Measurements from ENCODE around the gene BAHCC1. TPM values are rescaled to one million over a fixed set of nuclear protein-coding genes. Genes with fewer than 3 reads are reported as not detected.

BAHCC1 gene
- total and polyA plus RNA-seq, 4 donors: 3.9 to 49.3 (median 19.8) TPM

GRCh38 chr17:81383504-81384421 lies 11.5 kb upstream of the BAHCC1 start:
- 96% methylated on average over 32 of the region's 32 CpGs for WGBS, 2 donors
- Histone ChIP-seq H3K27ac (ENCODE audit: low read depth in 1 of 2, low read length in 2 of 2) (no peak overlapping the region), H3K4me1 (ENCODE audit: control insufficient read depth in 1 of 2, insufficient read depth in 2 of 2, low read length in 2 of 2) (no peaks in the 10 kb centered on the region), H3K27me3 (ENCODE audit: control insufficient read depth in 1 of 2, insufficient read depth in 2 of 2, low read length in 1 of 2) (no peaks in the 10 kb centered on the region), H3K36me3 (ENCODE audit: control insufficient read depth in 1 of 2, insufficient read depth in 2 of 2, low read length in 1 of 2) (no peaks in the 10 kb centered on the region), H3K4me3 (ENCODE audit: low read length in 2 of 2) (no peak overlapping the region), H3K9me3 (ENCODE audit: control insufficient read depth, low read length) (no peaks in the 10 kb centered on the region)
- DNase-seq: peak in 1 of 2 donors; percentile 40
- no peak for ATAC-seq (ENCODE audit: low FRiP score)
- intact Hi-C loops (cut with DNase I): no loop called here

GRCh38 chr17:81384929-81385319 lies 10.3 kb upstream of the BAHCC1 start:
- H3K27me3 ChIP-seq (ENCODE audit: control insufficient read depth in 1 of 2, insufficient read depth in 2 of 2, low read length in 1 of 2): no peaks in the 10 kb centered on the region
- no peaks in the 10 kb centered on the region for H3K4me1 ChIP-seq (ENCODE audit: control insufficient read depth in 1 of 2, insufficient read depth in 2 of 2, low read length in 2 of 2)
- H3K9me3 ChIP-seq (ENCODE audit: control insufficient read depth, low read length): no peaks in the 10 kb centered on the region
- no peak overlapping the region for H3K4me3 ChIP-seq (ENCODE audit: low read length in 2 of 2)
- DNase-seq (no peak), ATAC-seq (ENCODE audit: low FRiP score) (no peak)
- H3K27ac ChIP-seq (ENCODE audit: low read depth in 1 of 2, low read length in 2 of 2): no peak overlapping the region
- WGBS, 2 donors: 95 to 96% methylated on average over 7 of the region's 7 CpGs
- intact Hi-C loops (cut with DNase I): loop anchor here in 1 of 2 donors (5.0 kb wide), 1 partner anchor 128 kb away; no protein-coding TSS in a partner anchor
- no peaks in the 10 kb centered on the region for H3K36me3 ChIP-seq (ENCODE audit: control insufficient read depth in 1 of 2, insufficient read depth in 2 of 2, low read length in 1 of 2)

- WGBS, 2 donors: 94 to 96% methylated on average over 24 of the region's 24 CpGs
- H3K27ac ChIP-seq (ENCODE audit: low read depth in 1 of 2, low read length in 2 of 2): no peak overlapping the region
- H3K36me3 ChIP-seq (ENCODE audit: control insufficient read depth in 1 of 2, insufficient read depth in 2 of 2, low read length in 1 of 2): no peaks in the 10 kb centered on the region
- DNase-seq (peak in 1 of 2 donors; percentile 44), ATAC-seq (ENCODE audit: low FRiP score) (no peak)
- no peaks in the 10 kb centered on the region for H3K9me3 ChIP-seq (ENCODE audit: control insufficient read depth, low read length)
- no peaks in the 10 kb centered on the region for H3K27me3 ChIP-seq (ENCODE audit: control insufficient read depth in 1 of 2, insufficient read depth in 2 of 2, low read length in 1 of 2)
- no peaks in the 10 kb centered on the region for H3K4me1 ChIP-seq (ENCODE audit: control insufficient read depth in 1 of 2, insufficient read depth in 2 of 2, low read length in 2 of 2)
- H3K4me3 ChIP-seq (ENCODE audit: low read length in 2 of 2): no peak overlapping the region
- intact Hi-C loops (cut with DNase I): loop anchor here in 1 of 2 donors (5.0 kb wide), 1 partner anchor 128 kb away; no protein-coding TSS in a partner anchor
Measured at GRCh38 chr17:81385320-81386111, 9.7 kb upstream of the BAHCC1 start.

- DNase-seq (peak in 1 of 2 donors; percentile 70), ATAC-seq (ENCODE audit: low FRiP score) (peak; percentile 2)
- H3K4me1 ChIP-seq (ENCODE audit: control insufficient read depth in 1 of 2, insufficient read depth in 2 of 2, low read length in 2 of 2): no peaks in the 10 kb centered on the region
- intact Hi-C loops (cut with DNase I): loop anchor here in 1 of 2 donors (5.0 kb wide), 1 partner anchor 129 kb away; no protein-coding TSS in a partner anchor
- H3K9me3 ChIP-seq (ENCODE audit: control insufficient read depth, low read length): no peaks in the 10 kb centered on the region
- no peaks in the 10 kb centered on the region for H3K36me3 ChIP-seq (ENCODE audit: control insufficient read depth in 1 of 2, insufficient read depth in 2 of 2, low read length in 1 of 2)
- H3K4me3 ChIP-seq (ENCODE audit: low read length in 2 of 2): peak overlapping the region; percentile 69 to 73
- no peaks in the 10 kb centered on the region for H3K27me3 ChIP-seq (ENCODE audit: control insufficient read depth in 1 of 2, insufficient read depth in 2 of 2, low read length in 1 of 2)
- no peak overlapping the region for H3K27ac ChIP-seq (ENCODE audit: low read depth in 1 of 2, low read length in 2 of 2)
- WGBS, 2 donors: 27 to 29% methylated on average over 15 of the region's 15 CpGs
Measured at GRCh38 chr17:81386141-81386645, 9.1 kb upstream of the BAHCC1 start.

- no peaks in the 10 kb centered on the region for H3K36me3 ChIP-seq (ENCODE audit: control insufficient read depth in 1 of 2, insufficient read depth in 2 of 2, low read length in 1 of 2)
- WGBS, 2 donors: 0 to 1% methylated on average over 30 to 60 of the region's 60 CpGs
- no peaks in the 10 kb centered on the region for H3K27me3 ChIP-seq (ENCODE audit: control insufficient read depth in 1 of 2, insufficient read depth in 2 of 2, low read length in 1 of 2)
- no peaks in the 10 kb centered on the region for H3K4me1 ChIP-seq (ENCODE audit: control insufficient read depth in 1 of 2, insufficient read depth in 2 of 2, low read length in 2 of 2)
- no peak for DNase-seq
- H3K9me3 ChIP-seq (ENCODE audit: control insufficient read depth, low read length): no peaks in the 10 kb centered on the region
- intact Hi-C loops (cut with DNase I): loop anchor here in 1 of 2 donors (5.0 kb wide), 1 partner anchor 129 kb away; no protein-coding TSS in a partner anchor
- ATAC-seq (ENCODE audit: low FRiP score): peak; percentile 37
- H3K27ac ChIP-seq (ENCODE audit: low read depth in 1 of 2, low read length in 2 of 2): peak overlapping the region in 1 of 2 donors; percentile 77
- peak overlapping the region; percentile 69 to 73 for H3K4me3 ChIP-seq (ENCODE audit: low read length in 2 of 2)
Measured at GRCh38 chr17:81386646-81387099, 8.6 kb upstream of the BAHCC1 start.

DNA sequence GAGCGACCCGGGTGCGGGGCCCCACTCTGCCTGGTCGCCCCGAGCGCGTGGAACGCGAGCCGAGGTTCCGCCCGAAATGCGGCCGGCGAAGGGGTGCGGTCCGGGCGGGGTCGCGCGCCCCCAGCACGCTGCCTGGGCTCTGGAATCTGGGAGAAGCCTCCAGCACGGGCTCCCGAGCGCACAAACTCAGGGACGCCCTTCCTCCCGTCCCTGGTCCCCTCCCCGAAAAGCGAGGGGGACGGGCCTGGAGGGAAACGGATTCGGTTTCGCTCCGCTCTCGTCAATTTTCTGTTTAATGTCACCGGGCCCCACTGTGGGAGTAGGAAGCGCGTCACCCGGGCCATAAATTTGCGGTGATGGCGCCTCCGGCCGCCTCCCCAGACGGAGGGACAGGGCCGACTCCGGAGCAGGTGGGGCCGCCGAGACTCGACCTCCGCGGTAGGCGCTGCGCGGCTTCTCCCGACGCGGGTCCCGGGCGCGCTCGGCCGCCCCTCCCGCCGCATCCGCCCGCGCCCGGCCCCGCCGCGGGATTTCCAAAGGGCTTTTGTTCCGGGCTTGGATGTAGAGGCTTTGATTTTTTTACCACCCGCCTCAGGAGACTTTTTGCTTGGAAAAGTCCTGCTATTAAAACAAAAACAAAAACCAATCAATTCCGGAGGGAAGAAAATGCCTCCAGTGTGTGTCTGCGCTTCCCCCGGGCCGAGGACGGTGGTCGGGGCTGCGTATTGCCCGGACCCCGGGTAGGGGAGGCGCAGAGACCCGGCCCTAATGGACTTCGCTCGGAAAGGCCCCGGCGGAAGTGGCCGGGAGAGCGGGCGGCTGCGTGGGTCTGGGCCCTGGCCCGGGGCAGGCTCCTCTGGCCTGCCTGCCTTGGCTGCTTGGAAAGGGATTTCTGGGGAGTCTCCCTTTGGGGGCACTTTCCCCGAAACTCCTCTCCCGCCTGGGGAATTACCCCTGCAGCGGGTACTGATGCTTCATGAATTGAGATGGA lies 7.9 kb upstream of the BAHCC1 start:
- peak overlapping the region; percentile 69 to 73 for H3K4me3 ChIP-seq (ENCODE audit: low read length in 2 of 2)
- no peaks in the 10 kb centered on the region for H3K4me1 ChIP-seq (ENCODE audit: control insufficient read depth in 1 of 2, insufficient read depth in 2 of 2, low read length in 2 of 2)
- intact Hi-C loops (cut with DNase I): loop anchor here in 1 of 2 donors (5.0 kb wide), 1 partner anchor 130 kb away; no protein-coding TSS in a partner anchor
- H3K27me3 ChIP-seq (ENCODE audit: control insufficient read depth in 1 of 2, insufficient read depth in 2 of 2, low read length in 1 of 2): no peaks in the 10 kb centered on the region
- ATAC-seq (ENCODE audit: low FRiP score) (peak; percentile 42), DNase-seq (peak; percentile 76 to 89)
- peak overlapping the region in 1 of 2 donors; percentile 77 for H3K27ac ChIP-seq (ENCODE audit: low read depth in 1 of 2, low read length in 2 of 2)
- 15 to 16% methylated on average over 87 to 96 of the region's 96 CpGs for WGBS, 2 donors
- H3K36me3 ChIP-seq (ENCODE audit: control insufficient read depth in 1 of 2, insufficient read depth in 2 of 2, low read length in 1 of 2): no peaks in the 10 kb centered on the region
- no peaks in the 10 kb centered on the region for H3K9me3 ChIP-seq (ENCODE audit: control insufficient read depth, low read length)

DNA sequence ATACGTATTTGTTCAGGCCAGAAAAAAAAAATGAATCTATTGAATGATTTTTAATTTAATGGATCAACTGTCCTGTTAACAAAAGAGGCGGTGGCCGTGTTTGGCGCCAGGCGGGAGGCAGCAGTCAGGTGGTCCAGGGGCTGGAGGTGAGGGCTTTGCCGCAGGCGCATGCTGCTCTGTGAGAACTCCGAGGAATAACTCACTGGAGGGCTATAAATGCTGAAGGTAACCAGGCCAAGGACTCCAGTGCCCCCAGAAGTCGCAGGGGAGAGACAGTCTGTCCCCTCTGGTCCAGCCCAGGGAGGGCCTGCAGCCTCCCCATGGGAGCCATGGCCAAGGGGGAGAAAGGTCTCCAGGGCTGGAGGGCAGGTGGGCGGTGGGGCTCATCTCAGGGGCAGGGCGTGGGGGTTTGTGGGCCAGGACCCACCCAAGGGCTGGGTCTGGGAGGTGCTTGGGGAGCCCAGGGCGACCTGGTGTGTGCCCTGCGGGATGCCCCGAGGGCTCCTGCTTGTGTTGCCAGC lies 7.1 kb upstream of the BAHCC1 start:
- no peaks in the 10 kb centered on the region for H3K36me3 ChIP-seq (ENCODE audit: control insufficient read depth in 1 of 2, insufficient read depth in 2 of 2, low read length in 1 of 2)
- DNase-seq: no peak
- no peaks in the 10 kb centered on the region for H3K4me1 ChIP-seq (ENCODE audit: control insufficient read depth in 1 of 2, insufficient read depth in 2 of 2, low read length in 2 of 2)
- no peak overlapping the region for H3K4me3 ChIP-seq (ENCODE audit: low read length in 2 of 2)
- ATAC-seq (ENCODE audit: low FRiP score): no peak
- H3K27ac ChIP-seq (ENCODE audit: low read depth in 1 of 2, low read length in 2 of 2): no peak overlapping the region
- 91 to 97% methylated on average over 14 of the region's 14 CpGs for WGBS, 2 donors
- no peaks in the 10 kb centered on the region for H3K9me3 ChIP-seq (ENCODE audit: control insufficient read depth, low read length)
- intact Hi-C loops (cut with DNase I): loop anchor here in 1 of 2 donors (5.0 kb wide), 1 partner anchor 131 kb away; no protein-coding TSS in a partner anchor
- H3K27me3 ChIP-seq (ENCODE audit: control insufficient read depth in 1 of 2, insufficient read depth in 2 of 2, low read length in 1 of 2): no peaks in the 10 kb centered on the region
